ENCODE measurements around the gene TRIM41. TPM values are rescaled to one million over a fixed set of nuclear protein-coding genes. Genes with fewer than 3 reads are reported as not detected.

TRIM41 gene
- total and polyA plus RNA-seq, 9 of the 15 experiments (the other 6 are each of a cell fraction or from before 2014, with no cell fraction given) = 1.8 to 47.6 (median 20.9) TPM

DNA sequence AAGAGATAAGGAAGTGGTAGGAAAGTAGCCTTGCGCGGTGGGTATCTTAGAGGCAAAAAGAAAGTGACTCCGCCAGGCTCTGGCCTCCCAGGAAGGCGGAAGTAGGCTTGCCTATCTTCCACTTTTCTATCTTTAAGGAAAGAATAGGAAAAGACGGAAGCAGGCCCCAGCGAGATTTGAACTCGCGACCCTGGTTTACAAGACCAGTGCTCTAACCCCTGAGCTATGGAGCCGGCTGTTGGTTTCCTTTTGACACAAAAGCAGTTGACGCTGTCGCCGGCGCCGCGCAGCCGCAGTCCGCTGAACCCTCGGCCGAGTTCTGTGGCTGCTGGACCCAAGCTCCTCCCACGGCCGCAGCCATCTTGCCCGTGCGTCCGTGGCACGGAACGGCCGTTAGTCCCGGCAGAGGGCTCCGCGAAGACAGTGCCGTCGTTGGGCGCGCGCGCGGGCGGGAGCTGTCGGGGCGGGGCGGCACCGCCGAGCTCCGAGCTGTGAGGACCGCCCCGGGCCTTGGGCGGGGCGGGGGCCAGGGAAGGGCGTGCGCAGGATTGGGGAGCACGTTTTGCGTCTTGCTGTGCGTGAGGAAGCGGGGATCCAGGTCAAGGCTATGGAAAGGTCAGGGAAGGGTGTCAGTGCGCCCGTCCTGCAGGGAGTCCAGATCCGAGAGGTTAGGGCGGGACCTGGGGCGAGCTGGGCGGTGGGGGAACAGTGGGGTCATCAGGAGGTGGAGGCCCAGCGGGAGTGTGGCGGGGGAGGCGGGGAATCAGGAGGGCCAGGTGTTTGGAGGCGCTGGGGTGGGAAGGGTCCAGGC, 31.4 kb upstream of the TRIM41 start (continued):
- TF ChIP-seq HOXB6 (CRISPR knock-in tag; IDR thresholded peaks at IDR 0.05; ENCODE audit: borderline replicate concordance) (no peak), ARNT (IDR thresholded peaks at IDR 0.05) (peak; percentile 66 to 74; a peak in 1 of 4 replicates), FOXK1 (CRISPR knock-in tag; IDR thresholded peaks at IDR 0.05; ENCODE audit: borderline replicate concordance) (0 out of 2 replicates have a peak, but pooled peaks have one; percentile 40), NCOA6 (IDR thresholded peaks at IDR 0.05) (no peak)
- TF ChIP-seq, protein P1, sequence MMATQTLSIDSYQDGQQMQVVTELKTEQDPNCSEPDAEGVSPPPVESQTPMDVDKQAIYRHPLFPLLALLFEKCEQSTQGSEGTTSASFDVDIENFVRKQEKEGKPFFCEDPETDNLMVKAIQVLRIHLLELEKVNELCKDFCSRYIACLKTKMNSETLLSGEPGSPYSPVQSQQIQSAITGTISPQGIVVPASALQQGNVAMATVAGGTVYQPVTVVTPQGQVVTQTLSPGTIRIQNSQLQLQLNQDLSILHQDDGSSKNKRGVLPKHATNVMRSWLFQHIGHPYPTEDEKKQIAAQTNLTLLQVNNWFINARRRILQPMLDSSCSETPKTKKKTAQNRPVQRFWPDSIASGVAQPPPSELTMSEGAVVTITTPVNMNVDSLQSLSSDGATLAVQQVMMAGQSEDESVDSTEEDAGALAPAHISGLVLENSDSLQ (IDR thresholded peaks at IDR 0.05) = no peak
- TF ChIP-seq, protein P2, sequence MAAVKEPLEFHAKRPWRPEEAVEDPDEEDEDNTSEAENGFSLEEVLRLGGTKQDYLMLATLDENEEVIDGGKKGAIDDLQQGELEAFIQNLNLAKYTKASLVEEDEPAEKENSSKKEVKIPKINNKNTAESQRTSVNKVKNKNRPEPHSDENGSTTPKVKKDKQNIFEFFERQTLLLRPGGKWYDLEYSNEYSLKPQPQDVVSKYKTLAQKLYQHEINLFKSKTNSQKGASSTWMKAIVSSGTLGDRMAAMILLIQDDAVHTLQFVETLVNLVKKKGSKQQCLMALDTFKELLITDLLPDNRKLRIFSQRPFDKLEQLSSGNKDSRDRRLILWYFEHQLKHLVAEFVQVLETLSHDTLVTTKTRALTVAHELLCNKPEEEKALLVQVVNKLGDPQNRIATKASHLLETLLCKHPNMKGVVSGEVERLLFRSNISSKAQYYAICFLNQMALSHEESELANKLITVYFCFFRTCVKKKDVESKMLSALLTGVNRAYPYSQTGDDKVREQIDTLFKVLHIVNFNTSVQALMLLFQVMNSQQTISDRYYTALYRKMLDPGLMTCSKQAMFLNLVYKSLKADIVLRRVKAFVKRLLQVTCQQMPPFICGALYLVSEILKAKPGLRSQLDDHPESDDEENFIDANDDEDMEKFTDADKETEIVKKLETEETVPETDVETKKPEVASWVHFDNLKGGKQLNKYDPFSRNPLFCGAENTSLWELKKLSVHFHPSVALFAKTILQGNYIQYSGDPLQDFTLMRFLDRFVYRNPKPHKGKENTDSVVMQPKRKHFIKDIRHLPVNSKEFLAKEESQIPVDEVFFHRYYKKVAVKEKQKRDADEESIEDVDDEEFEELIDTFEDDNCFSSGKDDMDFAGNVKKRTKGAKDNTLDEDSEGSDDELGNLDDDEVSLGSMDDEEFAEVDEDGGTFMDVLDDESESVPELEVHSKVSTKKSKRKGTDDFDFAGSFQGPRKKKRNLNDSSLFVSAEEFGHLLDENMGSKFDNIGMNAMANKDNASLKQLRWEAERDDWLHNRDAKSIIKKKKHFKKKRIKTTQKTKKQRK (IDR thresholded peaks at IDR 0.05; ENCODE audit: borderline replicate concordance, low read depth, low read length) = no peak

Measured in K562 (cell line).